Fibroblast of skin of right biceps (primary cell): ENCODE measurements around the gene GNB1L.

Source experiments
- DNase-seq: peaks from one replicate; pipeline ENCODE4 v3.0.0-alpha.2; 2013

GNB1L gene

GRCh38 chr22:19758896-19759426 lies 95.7 kb downstream of the GNB1L start:
- no peak for DNase-seq

- no peak for DNase-seq
These were observed 96.4 kb downstream of the GNB1L start for GRCh38 chr22:19757985-19758895.

- DNase-seq: no peak
These were observed 97.3 kb downstream of the GNB1L start for GRCh38 chr22:19757140-19757984.

GRCh38 chr22:19756288-19757128 lies 98.2 kb downstream of the GNB1L start:
- no peak for DNase-seq

GRCh38 chr22:19755722-19756287 lies 98.9 kb downstream of the GNB1L start:
- DNase-seq: no peak

- DNase-seq: no peak
These were observed 99.4 kb downstream of the GNB1L start for GRCh38 chr22:19755145-19755710.

- no peak for DNase-seq
These were observed 100.0 kb downstream of the GNB1L start for GRCh38 chr22:19754701-19755144.

- DNase-seq: no peak
These were observed 100.5 kb downstream of the GNB1L start for GRCh38 chr22:19753996-19754700.

GRCh38 chr22:19753090-19753842 lies 101.4 kb downstream of the GNB1L start:
- no peak for DNase-seq

GRCh38 chr22:19751497-19752245 lies 103.0 kb downstream of the GNB1L start:
- no peak for DNase-seq

GRCh38 chr22:19750507-19751490 lies 103.9 kb downstream of the GNB1L start:
- peak; percentile 61 for DNase-seq

- no peak for DNase-seq
These were observed 104.8 kb downstream of the GNB1L start for GRCh38 chr22:19749876-19750275.

- DNase-seq: no peak
These were observed 105.5 kb downstream of the GNB1L start for GRCh38 chr22:19748991-19749664.

GRCh38 chr22:19748139-19748538 lies 106.5 kb downstream of the GNB1L start:
- no peak for DNase-seq

GRCh38 chr22:19747551-19747950 lies 107.1 kb downstream of the GNB1L start:
- DNase-seq: no peak

GRCh38 chr22:19746726-19747125 lies 107.9 kb downstream of the GNB1L start:
- DNase-seq: no peak
